Measurements from ENCODE around the gene TC2N. TPM values are rescaled to one million over a fixed set of nuclear protein-coding genes. Genes with fewer than 3 reads are reported as not detected.
"Not testable (repeated sequence)": the region's sequence is repeated elsewhere in the genome, so short reads cannot be mapped to it uniquely, and the experiment has no call there.

Gene TC2N
- polyA plus RNA-seq, 12 donors = 1.8 to 26.8 (median 4.8) TPM; not detected in 1

DNA sequence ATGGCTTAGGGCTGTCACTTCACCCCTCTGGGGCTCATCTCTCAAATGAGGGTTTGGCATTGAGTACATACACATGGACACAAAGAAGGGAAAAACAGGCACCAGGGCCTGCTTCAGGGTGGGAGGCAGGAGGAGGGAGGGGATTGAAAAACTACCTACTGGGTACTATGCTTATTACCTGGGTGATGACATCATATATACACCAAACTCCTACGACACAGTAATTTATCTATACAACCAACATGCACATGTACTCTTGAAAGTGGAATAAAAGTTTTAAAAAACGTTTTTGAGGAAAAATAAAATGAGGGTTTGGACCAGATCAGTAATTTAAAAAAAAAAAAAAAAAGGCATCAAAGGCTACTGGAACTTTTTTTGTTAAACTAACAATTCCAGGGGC is 3.6 kb upstream of the TC2N start:
- DNase-seq = no peak

DNA sequence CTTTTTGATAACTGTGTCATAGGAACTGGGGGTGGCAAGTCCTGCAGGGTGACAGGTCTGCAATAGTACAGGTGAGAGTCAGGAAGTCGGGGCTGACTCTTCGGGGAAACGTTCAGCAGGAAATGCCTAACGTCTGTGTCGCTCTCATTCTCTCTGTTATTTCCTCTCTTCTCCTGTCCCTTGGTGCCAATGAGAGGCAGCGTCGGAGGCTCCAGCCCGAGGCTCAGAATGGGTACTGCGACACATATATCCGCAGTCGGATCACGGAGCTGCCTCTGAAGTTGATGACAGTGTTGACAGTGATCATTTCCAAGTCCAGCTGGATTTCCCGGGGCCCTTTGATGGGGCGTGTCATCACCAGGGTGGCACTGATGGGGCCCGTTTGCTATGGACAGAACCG is 2.7 kb upstream of the TC2N start:
- no peak for DNase-seq

DNA sequence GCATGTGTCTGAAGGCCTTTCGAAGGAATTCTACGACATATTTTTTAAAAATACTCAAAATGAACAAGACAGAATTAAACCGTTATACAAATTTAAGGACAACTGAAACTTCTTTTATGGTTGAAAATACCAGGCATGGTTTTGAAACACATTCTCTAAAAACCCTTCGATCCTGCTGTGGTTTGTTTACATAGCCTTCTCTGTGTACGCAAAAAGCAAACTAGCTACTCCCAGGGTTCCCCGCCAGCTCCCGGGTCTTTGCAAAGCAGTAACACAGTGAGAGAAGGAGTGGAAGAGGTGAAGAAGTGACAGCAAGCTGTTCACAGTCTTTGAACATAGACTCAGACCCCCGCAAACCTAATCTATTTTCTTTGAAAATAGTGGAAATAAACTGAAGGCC is 2.2 kb upstream of the TC2N start:
- DNase-seq = no peak

DNA sequence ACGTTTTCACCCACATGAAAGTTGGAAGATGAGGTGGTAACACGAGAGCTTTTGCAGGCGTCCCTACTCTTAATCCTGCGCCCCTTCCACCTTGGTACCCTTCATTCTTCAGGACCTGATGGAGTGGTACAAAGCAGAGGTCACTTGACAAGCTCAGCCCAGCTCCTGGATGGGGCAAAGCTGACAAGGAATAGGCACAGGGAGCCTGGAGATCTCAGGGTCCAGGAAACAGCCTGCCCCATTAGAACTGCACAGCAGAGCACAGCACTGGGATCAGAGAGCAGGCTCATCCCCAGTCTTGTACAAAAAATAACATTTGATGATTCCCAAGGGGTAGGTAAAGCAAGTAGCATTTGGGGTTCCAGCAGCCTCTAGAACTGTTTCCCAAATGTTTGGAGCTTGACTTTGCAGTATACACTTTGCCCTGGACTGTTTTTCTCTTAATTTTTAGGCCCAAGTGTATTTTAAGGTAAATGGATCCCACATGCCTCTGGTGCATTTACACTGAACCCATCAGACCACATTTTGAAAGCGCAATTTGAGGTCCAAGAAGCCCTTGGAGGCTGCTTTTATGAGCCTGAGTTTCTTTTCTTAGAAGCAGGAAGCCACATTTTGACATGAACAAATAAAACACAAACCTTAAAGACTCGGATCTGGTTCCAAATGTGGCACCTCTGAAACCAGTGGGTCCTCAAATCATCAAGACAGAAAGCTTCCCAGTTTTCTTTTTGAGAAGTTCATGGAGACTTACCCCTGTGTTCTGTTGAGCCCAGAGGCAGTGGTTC is 633 bp downstream of the TC2N start:
- no peak for DNase-seq

DNA sequence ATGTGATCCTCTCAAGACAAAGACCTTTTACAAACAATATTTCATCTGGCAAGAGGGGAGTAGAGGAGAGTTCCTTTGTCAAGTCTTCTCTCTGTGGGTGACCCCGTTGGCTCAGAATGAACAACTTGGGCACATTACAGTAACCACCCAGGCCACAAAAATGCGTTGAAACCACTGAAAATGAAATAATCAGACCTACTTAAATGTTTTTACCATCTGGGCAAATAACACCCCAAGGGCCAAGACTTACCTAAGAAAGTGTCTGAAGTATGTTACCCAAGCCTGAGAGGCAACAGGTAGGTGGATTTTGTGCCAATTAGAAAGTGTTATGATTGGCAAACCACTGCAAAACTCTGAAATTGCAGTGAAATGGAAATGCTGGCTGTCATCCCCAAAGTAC is 1.3 kb downstream of the TC2N start:
- no peak for DNase-seq

DNA sequence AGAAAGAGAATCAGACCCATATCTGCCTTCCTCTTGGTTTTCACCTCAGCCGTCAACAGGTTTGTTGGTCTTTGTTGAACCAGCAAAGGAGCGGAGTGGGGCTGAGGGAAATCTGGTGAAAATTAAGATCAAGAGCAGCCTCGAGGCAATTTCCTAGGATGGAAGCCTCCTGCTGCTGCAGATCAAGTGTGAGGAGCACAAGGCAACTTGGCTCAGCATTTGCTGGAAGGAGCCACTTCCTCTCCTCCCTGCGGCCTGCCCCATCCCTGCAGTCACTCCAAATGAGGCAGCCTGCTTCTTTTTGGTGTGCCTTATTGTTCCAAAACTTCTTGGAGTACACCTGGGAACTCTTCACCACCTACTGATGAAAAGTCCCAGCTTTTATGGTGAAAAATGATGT is 4.9 kb downstream of the TC2N start:
- DNase-seq = no peak

DNA sequence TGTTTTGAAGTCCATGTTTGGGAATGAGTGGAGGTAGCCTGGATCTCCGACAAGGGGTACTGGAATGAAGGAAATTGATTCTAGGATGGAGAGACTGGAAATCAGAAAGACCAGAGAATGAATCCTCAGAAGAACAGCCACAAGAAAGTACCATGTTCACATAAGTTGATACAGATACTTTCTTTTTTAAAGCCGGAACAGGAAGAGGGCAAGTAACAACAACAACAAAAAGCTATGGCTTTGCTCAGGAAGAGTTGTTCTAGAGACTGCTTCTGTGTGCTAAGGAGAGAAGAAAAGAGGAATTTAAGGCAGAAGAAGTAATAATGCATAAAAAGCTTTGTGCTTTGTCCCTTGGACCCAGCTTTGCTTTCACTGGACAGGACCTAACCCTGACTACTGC is 6.2 kb downstream of the TC2N start:
- DNase-seq = no peak

DNA sequence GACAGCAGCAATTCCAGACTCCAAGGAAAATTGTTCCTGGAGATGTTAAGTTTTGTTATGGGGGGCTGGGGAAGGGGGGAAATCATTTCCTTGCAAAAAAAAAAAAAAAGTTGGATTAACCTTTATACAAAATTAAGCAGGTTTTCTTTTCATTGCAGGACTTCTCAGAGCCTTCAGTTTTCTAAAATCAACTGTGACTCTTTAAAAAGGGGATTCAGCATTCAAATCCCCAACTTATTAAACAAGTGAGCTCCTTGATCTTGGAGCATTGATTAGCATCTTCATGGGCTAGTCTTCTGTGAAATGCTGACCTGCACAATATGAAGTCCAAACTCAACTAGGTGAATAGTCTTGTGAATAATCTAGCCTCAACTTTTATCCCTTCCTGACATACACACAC is 7.1 kb downstream of the TC2N start:
- DNase-seq = no peak

DNA sequence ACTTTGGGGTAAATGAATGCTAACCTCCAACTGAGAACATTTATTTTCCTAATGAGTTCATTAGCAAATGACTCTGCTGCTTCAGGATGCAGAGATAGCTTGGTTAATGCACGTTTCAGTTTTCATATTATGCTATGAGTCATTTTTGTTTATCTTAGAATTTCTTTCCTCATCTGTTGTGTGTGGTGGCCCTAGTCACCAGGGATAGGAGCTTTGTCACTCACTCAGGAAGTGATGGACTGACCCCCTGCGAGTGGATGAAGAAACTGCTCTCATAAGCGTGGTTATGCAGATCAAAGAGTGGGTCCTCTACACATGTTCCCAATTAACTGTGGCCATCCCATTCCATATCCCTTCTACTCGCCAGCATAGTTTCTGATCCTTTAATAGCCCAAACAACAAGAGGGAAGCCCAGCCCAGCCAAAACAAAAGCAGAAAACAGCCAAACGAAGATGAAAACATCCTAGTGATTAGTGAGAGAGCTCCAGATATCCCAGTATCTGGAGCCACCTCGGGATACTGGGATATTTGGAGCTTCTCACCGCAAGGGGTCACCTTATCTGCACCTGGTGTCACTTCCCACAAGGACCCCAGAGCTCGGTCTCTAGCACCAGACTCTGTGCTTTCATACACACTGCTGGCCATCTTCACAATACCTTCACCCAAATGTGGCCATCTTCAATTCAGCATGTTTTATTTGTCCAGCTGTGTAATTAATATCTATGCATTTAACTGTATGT is 8.6 kb downstream of the TC2N start:
- DNase-seq = no peak

DNA sequence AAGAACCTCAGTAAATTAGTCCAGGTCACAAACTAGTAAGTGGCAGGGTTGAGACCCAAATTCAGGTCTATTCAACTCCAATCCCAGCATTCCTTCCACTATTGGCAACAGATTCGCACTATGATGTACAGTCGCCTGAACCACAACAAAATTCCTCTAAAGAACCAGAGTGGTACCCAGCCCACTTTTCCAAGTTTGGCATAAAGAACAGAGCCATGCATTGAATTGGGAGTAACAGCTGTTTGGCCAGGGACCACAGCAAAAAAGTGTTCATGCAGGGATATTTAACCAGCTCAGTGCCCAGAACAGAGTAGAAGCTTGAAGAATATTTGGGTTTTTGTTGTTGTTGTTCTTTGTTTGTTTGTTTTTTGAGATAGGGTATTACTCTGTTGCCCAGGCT is 9.7 kb downstream of the TC2N start:
- DNase-seq = no peak

DNA sequence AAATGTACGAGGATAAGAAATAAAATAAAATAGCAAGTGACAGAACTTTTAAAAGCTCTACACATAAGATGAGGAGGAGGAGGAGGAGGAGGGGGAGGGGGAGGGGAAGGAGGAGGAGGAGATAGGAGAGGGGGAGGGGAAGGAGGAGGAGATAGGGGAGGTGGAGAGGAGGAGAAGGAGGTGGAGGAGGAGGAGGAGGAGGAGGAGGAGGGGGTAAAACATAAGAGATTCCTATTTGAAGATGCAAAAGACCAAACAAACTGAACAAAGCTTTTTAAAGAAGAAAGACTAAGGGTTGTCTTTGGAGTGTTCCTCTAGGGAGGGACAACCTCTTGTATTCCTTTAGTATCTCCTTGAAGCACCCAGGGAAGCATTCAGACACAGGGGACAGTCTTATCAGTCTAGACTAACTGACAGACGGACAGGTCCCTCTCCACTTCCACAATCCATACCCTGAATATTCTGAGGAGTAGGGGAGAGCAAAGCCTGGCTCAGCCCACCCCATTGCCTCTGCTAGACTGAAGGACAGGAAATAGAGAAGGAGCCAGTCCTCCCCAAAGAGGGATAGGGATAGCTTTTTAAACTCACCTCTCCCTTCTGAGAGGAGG is 12.9 kb downstream of the TC2N start:
- no peak for DNase-seq

DNA sequence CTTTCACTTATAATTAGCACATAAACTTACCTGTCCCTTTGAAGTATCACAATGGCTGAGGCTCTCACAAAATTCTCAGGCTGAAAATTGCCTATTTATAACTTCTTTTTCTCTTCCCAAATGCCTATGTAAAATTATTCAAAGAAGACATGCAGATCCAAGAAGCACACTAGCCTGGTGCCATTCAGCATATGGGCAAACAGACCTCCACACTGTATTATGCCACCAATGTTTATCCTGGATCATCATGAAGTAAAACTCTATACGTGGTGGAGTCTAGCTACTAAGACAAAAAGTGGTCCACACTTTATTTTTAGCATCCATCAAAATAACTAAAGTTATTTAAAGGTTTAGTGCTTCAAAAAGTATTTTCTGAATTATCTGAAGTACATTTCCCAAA is 15.8 kb downstream of the TC2N start:
- DNase-seq = no peak

DNA sequence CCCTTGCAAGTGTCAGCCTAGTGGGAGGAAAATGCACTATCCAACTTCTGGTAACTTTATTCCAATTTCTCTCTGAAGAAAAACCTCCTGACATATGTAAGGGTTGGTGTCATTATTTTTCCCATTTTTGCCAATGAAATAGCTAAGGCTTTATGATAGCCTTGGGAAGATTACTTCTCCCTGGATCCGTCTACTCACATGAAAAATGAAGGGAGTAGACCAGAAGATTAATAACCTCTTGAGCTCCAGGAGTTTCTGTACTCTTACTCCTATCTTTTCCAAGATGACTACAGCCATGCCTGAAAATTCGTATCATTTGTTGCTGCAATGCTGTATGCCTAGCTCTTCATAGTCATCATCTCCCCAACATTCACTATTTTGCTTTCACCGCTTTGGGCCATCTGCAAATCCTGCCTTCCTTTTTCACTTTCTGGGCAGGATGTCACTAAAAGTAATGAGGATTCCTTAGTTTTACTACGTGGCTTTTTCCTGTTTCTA is 18.8 kb downstream of the TC2N start:
- no peak for DNase-seq

DNA sequence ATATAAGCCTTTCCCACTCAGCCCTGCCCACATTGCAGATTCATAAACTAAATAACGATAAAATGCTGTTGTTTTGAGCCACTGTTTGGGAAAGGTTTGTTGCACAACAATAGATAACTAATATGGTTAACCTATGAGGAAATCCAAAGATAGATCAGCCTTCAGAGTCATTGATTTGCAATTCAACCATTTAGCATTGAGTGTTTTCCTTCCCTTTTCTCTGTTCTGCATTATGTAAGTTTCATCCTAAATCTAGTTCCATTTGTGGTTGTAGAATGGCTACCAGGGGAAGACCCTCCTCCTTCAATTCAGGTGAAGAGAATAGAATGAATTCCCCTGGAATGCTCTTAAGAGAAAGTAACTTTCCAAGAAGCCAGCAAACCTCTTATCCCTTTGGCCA is 19.6 kb downstream of the TC2N start:
- no peak for DNase-seq

DNA sequence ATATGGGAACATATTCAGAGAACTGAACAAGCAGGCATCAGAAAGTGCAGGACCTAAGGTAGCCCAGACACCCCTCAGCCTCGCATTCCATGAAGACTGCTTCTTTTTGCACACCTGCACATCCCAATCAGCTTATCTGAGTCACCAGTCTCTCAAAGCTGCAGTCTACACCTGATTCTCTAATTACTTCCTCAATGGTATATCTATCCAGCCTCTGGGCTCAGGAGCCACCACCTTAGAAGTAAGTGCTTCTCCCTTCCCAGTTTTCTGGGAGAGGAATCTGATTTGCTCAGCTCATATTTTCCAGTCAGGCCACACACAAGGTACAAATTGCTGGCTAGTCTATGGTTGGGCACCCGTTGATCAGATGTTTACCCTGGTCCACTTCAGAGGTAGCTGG is 21.7 kb downstream of the TC2N start:
- DNase-seq = no peak

DNA sequence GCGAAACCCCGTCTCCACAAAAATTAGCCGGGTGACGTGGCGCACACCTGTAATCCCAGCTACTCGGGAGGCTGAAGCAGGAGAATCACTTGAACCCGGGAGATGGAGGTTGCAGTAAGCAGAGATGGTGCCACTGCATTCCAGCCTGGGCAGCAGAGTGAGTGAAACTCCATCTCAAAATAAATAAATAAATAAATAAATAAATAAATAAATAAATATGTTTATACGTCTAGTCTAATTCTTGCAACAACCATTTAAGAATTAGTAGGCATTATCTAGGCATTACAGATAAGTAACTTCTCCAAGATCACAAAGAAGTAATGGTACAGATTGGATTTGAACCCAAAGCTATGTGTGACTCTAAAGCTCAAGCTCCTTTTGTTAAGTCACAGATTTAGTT is 22.3 kb downstream of the TC2N start:
- not testable (repeated sequence) for DNase-seq

DNA sequence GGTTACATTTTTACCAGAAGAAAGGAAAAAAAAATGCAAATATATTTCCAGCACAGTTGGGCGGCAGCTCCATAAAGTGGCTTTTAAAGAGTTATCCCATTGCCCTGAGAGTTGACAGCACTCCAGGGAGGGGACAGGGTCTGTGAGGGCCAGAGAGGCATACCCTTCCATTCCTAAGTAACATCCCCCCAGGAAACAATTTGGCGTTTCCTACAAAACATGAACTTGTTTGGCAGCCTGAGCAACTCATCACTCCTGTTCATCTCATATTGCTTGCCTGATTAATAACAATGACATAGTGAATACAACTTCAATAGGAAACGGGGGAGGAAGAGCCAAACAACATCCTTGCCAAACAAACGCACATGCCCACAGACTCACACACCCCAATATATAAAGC is 23.3 kb downstream of the TC2N start:
- DNase-seq = no peak

DNA sequence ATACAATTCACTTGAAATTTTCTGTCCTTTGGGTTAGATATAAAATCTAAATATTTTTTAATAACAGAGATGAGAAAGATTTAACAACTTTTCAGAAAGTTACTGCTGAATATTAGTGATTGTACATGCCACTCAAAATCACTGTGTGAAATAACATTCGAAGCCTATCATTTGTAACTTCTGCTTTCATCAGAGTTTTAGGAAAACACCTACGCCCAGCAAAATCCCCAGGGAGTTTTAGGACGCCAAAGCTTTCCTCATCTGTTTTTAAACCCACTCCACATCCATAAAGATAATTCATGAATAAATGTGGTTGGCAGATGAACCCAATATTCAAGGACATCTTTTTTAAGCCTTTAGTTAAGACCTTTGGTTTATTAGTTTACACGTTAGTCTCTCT is 23.9 kb downstream of the TC2N start:
- no peak for DNase-seq

DNA sequence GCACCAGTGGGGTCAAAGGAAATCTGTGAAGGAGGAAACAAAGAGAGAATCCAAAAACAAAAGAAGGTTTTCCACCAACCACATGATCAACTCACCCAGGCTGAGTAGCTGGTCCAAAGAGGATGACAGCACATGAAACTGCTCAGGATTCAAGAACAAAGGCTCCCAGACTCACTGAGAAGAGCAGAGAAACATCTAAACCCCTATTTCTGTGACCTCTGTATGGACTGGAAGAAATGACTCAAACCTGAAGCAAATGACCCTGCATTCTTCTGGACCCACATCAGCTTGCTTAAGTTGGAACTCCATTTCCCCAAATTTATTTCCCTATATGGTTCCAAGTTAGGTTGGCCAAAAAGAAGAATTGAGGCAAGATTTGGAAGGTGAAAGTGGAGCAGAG is 26.3 kb downstream of the TC2N start:
- DNase-seq = no peak

DNA sequence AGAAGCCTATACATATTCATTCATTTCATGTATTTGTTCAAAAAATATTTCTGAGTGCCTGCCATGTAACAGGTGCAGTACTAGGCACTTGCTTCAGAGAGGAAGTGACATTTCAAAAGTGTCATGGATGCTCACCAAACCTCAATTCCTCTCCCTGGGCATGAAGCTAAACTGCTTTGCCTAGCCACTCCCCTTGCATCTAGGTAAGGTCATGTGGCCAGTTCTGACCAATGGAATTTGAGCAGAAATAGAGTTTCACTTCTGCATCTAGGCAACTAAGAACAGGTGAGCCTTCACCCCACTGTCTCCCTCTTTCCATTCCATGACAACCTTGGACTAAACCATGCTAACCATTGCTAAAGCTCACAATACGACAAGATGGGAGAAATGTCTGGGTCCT is 27.6 kb downstream of the TC2N start:
- DNase-seq = no peak

DNA sequence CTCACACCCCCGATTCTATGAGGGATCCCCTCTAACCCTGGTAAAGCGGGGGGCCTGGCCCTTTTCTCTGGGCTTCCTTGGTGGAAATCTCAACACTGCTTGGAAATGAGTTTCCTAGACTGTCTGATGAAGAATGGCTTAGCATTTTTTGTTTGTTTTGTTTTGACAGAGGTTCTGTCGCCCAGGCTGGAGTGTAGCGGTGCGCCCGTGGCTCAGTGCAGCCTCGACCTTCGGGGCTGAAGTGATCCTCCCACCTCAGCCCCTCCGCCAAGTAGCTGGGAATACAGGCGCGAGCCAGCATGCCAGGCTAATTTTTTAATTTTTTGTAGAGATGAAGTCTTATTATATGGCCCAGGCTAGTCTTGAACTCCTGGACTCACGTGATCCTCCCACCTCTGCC is 30.3 kb downstream of the TC2N start:
- no peak for DNase-seq

DNA sequence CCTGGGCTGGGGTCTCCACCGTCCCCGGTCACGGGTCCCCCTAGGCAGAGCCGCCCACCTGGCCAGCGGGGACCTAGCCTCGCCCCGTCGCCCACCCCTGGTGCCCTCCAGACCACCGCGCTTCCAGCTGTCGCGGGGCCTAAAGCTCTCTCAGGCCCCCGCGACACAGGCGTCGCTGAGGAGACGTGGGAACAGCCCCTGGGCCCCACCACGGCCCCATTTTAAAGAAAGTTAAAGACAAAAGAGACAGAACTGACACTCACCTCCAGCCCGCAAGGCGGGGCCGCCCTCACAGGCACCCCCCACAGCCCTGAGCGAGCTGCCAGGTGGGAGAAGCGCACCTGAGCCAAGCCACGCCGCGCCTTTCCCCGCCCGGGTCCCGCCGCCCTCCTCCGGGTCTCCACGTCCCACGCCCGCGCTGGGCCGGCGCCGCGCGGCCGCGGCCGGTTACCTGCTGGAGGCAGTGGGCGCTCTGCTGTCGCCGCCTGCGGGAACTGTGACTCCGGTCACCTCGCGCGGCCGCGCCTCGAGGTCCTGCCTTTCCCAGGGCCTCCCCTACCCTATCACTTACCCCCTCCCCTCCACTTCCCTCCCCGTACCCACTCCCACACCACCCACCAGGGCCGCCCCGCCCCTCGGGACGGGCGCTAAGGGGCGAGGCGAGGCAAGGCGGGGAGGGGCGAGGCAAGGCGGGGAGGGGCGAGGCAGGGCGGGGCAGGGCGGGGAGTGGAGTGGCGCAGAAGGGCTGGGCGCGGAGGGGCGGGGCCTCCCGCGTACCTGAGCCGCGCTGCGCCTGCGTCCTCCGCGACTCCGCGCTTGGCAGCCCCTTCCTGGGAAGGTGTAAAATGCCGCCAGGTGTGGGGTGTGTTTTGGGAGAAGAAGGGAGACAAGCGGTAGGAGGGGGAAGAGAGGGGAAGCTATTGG is 31.2 kb downstream of the TC2N start:
- DNase-seq = no peak
